ENCODE measurements around the gene OASL.

- TF ChIP-seq, protein P1, sequence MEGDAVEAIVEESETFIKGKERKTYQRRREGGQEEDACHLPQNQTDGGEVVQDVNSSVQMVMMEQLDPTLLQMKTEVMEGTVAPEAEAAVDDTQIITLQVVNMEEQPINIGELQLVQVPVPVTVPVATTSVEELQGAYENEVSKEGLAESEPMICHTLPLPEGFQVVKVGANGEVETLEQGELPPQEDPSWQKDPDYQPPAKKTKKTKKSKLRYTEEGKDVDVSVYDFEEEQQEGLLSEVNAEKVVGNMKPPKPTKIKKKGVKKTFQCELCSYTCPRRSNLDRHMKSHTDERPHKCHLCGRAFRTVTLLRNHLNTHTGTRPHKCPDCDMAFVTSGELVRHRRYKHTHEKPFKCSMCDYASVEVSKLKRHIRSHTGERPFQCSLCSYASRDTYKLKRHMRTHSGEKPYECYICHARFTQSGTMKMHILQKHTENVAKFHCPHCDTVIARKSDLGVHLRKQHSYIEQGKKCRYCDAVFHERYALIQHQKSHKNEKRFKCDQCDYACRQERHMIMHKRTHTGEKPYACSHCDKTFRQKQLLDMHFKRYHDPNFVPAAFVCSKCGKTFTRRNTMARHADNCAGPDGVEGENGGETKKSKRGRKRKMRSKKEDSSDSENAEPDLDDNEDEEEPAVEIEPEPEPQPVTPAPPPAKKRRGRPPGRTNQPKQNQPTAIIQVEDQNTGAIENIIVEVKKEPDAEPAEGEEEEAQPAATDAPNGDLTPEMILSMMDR (IDR thresholded peaks at IDR 0.05): no peak
- no peak for TF ChIP-seq JUN (IDR thresholded peaks at IDR 0.05)
- no peak for TF ChIP-seq EP300 (IDR thresholded peaks at IDR 0.05)
- no peak for TF ChIP-seq REST (IDR thresholded peaks at IDR 0.05)
These were observed 45.0 kb downstream of the OASL start for GRCh38 chr12:120994059-120994458.
